Dendritic cell treated with granulocyte-macrophage colony-stimulating factor and Interleukin-4, amounts not matched to agents 40 ng/mL and 50 ng/mL, for 4 days (primary cell): ENCODE data around the gene GRB10.

Source experiments
- H3K27ac Mint-ChIP-seq: one replicate; pipeline ENCODE4 v1.8.0; 2022; ENCODE audit warnings: mild to moderate bottlenecking, mixed read lengths
- H3K27me3 Mint-ChIP-seq: one replicate; pipeline ENCODE4 v1.8.0; 2022; ENCODE audit warnings: mild to moderate bottlenecking, mixed read lengths
- H3K36me3 Mint-ChIP-seq: one replicate; pipeline ENCODE4 v1.8.0; 2022; ENCODE audit warnings: low read depth, mixed read lengths
- H3K4me1 Mint-ChIP-seq: one replicate; pipeline ENCODE4 v1.8.0; 2022; ENCODE audit warnings: low read depth, mixed read lengths
- H3K4me3 Mint-ChIP-seq: one replicate; pipeline ENCODE4 v1.8.0; 2022; ENCODE audit warnings: mild to moderate bottlenecking, moderate library complexity, mixed read lengths
- H3K9me3 Mint-ChIP-seq: one replicate; pipeline ENCODE4 v1.8.0; 2022; ENCODE audit warnings: mixed read lengths
- intact Hi-C: fragments of 100-400 bp; cut with micrococcal nuclease; formaldehyde crosslinking; loops from one replicate; pipeline ENCODE4 v1.15.0; 2022

GRB10 gene

DNA sequence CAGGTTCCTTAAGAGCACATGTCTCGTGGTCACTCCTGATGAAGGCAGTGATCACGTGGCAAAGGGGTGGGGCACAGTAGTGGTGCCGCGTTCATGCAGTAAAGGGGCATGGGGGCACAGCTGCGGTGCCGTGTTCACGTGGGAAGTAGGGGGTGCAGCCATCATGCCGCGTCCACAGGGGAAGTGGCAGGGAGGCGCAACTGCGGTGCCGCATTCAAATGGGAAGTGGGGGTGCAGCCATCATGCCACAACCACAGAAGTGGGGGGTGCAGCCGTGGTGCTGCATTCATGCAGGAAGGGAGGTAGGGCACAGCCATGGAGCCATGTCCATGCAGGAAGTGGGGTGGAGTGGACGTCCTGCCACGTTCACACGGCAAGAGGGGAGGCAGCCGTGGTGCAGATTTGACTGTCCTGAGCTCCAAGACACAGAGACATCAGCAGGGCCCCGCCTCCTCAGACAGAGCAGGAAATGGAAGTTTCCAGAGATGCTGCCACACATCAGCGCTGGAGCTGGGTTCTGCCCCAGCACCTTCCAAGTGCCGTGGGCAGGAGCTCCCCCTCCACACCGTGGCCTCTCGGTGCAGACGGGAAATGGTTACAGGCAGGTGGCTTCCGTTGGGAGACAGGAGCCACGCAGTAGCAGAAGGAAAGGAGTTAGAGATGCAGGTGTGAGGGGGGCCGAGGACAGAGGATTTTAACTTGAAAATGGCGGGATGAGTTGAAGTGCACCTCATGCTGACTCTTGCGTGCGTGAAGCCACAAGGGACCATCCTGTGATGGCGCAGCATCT is 122.5 kb downstream of the GRB10 start:
- H3K27me3 Mint-ChIP-seq = peaks cover 7% of the 10 kb centered on the region
- H3K4me3 Mint-ChIP-seq = peak overlapping the region; percentile 69
- H3K27ac Mint-ChIP-seq = peak overlapping the region; percentile 45
- H3K36me3 Mint-ChIP-seq = no peaks in the 10 kb centered on the region
- H3K4me1 Mint-ChIP-seq = peaks cover 52% of the 10 kb centered on the region
- intact Hi-C loops = no loop called here
- no peaks in the 10 kb centered on the region for H3K9me3 Mint-ChIP-seq

DNA sequence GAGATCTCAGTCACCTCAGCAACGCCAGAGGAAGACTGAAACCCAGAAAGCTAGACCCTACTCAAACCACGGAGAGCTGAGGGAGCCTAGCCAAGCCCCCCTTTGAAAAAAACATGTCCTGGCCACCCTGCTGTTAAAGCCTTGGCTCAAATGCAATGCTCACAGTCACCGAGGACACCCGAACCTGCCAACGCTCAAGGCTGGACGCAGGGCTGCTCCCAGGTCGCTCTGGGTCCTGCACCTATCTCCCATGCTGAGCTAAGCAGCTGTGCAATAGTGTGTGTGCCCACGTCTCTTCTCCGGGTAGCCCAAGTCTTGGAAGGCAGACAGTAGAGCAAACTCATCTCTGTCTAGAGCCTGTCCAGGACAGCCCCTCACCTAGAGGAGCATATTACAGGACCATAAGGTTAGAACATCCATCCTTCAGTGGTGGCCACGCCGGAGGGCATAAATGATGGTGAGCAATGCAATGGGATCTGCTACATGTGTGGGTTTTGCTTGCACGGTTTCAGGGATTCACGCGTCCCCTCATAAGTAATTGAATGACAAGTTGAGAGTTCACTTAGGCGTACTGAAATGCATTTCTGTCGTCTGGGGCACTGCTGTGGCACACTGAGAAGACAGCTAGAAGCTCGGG is 123.2 kb downstream of the GRB10 start:
- intact Hi-C loops = no loop called here
- peaks cover 52% of the 10 kb centered on the region for H3K4me1 Mint-ChIP-seq
- H3K27ac Mint-ChIP-seq = peak overlapping the region; percentile 45
- no peak overlapping the region for H3K4me3 Mint-ChIP-seq
- H3K36me3 Mint-ChIP-seq = no peaks in the 10 kb centered on the region
- peaks cover 7% of the 10 kb centered on the region for H3K27me3 Mint-ChIP-seq
- H3K9me3 Mint-ChIP-seq = no peaks in the 10 kb centered on the region

DNA sequence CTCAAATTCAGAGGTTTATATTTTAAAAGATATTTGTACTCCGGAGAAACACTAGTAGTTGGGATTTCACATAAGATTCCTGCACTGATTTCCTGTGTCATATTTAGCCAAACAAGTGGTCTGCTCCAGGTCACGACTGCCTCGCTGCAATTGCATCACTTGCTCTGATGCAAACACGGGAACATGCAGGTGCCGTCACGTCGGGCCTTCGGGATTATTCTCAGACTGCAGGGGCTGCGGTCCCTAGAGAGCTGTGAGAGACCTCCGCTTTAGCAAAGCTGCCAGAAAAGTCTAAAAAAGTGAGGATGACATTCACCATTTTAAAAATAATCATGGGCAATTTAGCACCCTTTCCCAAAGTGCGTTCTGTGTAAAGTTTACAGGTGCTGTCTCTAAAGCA is 124.0 kb downstream of the GRB10 start:
- Mint-ChIP-seq H3K4me1 (peaks cover 47% of the 10 kb centered on the region), H3K9me3 (no peaks in the 10 kb centered on the region), H3K27me3 (peaks cover 7% of the 10 kb centered on the region), H3K36me3 (no peaks in the 10 kb centered on the region), H3K27ac (no peak overlapping the region), H3K4me3 (no peak overlapping the region)
- intact Hi-C loops = no loop called here

DNA sequence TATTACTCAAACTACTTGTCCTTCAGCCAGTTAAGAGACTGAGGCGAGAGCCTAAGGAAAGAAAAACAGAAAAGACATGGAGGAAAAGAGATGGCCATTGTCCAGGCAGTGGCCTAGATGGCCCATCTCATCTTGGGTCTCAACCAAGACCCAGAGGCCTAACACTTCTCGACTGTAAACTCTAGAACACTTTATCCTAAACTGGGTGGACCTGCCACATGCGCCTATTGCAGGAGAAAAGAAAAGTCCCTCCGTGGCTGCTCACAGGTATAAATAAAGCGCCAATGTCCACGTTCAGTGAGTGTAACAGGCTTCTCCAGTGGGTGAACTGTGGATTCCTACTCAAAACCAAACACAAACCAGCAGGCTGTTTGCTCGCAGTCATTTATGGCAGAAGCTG is 124.8 kb downstream of the GRB10 start:
- intact Hi-C loops = no loop called here
- Mint-ChIP-seq H3K27me3 (peaks cover 5% of the 10 kb centered on the region), H3K27ac (no peak overlapping the region), H3K36me3 (no peaks in the 10 kb centered on the region), H3K4me3 (no peak overlapping the region), H3K4me1 (peaks cover 47% of the 10 kb centered on the region), H3K9me3 (no peaks in the 10 kb centered on the region)

DNA sequence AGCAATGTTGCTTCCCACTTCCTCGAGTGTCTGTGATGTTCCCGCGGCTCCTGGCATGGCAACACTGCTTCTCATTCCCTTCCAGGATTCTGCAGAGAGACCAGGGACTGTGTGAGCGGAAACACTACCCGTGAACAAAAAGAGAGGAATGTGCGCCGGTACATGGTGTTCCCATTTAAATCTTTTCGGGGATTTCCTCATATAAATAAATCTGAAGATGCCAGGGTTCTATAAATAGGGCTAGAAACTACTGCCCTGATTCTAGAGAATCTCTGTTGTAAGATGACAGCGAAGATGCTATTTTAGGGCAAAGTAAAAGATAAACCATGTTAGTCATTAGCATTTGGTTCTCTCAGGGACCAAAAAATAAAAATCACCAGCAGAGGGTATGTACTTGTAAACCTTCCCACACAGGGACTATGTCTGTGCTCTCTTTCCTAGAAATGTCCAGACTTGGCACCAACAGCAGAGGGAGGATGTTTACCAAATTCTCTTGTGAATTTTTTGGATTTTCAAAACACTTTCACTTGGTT is 125.3 kb downstream of the GRB10 start:
- Mint-ChIP-seq H3K36me3 (no peaks in the 10 kb centered on the region), H3K27me3 (peaks cover 5% of the 10 kb centered on the region), H3K4me1 (peaks cover 43% of the 10 kb centered on the region), H3K27ac (no peak overlapping the region), H3K4me3 (no peak overlapping the region), H3K9me3 (no peaks in the 10 kb centered on the region)
- intact Hi-C loops = no loop called here

- Mint-ChIP-seq H3K36me3 (no peaks in the 10 kb centered on the region), H3K4me3 (no peak overlapping the region), H3K27ac (no peak overlapping the region), H3K9me3 (no peaks in the 10 kb centered on the region), H3K27me3 (peaks cover 2% of the 10 kb centered on the region), H3K4me1 (peaks cover 33% of the 10 kb centered on the region)
- intact Hi-C loops = no loop called here
Measured at GRCh38 chr7:50656141-50656895, 126.4 kb downstream of the GRB10 start.

GRCh38 chr7:50655490-50655889 is 127.2 kb downstream of the GRB10 start:
- peaks cover 25% of the 10 kb centered on the region for H3K4me1 Mint-ChIP-seq
- H3K36me3 Mint-ChIP-seq = no peaks in the 10 kb centered on the region
- no peaks in the 10 kb centered on the region for H3K9me3 Mint-ChIP-seq
- intact Hi-C loops = no loop called here
- peaks cover 2% of the 10 kb centered on the region for H3K27me3 Mint-ChIP-seq
- no peak overlapping the region for H3K27ac Mint-ChIP-seq
- no peak overlapping the region for H3K4me3 Mint-ChIP-seq

GRCh38 chr7:50655020-50655419 is 127.7 kb downstream of the GRB10 start:
- no peak overlapping the region for H3K4me3 Mint-ChIP-seq
- intact Hi-C loops = no loop called here

GRCh38 chr7:50653981-50654425 is 128.7 kb downstream of the GRB10 start:
- Mint-ChIP-seq H3K27ac (no peak overlapping the region), H3K27me3 (no peaks in the 10 kb centered on the region), H3K4me1 (peaks cover 17% of the 10 kb centered on the region), H3K4me3 (no peak overlapping the region), H3K36me3 (no peaks in the 10 kb centered on the region), H3K9me3 (no peaks in the 10 kb centered on the region)
- intact Hi-C loops = no loop called here

More at GRCh38 chr7:50655020-50655419, 127.7 kb downstream of the GRB10 start:
- Mint-ChIP-seq H3K9me3 (no peaks in the 10 kb centered on the region), H3K27ac (no peak overlapping the region), H3K4me1 (peaks cover 21% of the 10 kb centered on the region), H3K27me3 (no peaks in the 10 kb centered on the region), H3K36me3 (no peaks in the 10 kb centered on the region)

GRCh38 chr7:50653126-50653864 is 129.4 kb downstream of the GRB10 start:
- intact Hi-C loops = no loop called here
- H3K9me3 Mint-ChIP-seq = no peaks in the 10 kb centered on the region
- H3K27me3 Mint-ChIP-seq = no peaks in the 10 kb centered on the region
- H3K4me1 Mint-ChIP-seq = peaks cover 17% of the 10 kb centered on the region
- no peaks in the 10 kb centered on the region for H3K36me3 Mint-ChIP-seq
- no peak overlapping the region for H3K27ac Mint-ChIP-seq
- no peak overlapping the region for H3K4me3 Mint-ChIP-seq

- Mint-ChIP-seq H3K4me1 (peaks cover 17% of the 10 kb centered on the region), H3K36me3 (no peaks in the 10 kb centered on the region), H3K27ac (no peak overlapping the region), H3K9me3 (no peaks in the 10 kb centered on the region), H3K27me3 (no peaks in the 10 kb centered on the region), H3K4me3 (no peak overlapping the region)
- intact Hi-C loops = no loop called here
Measured at GRCh38 chr7:50652400-50653125, 130.1 kb downstream of the GRB10 start.

GRCh38 chr7:50651271-50651989 is 131.3 kb downstream of the GRB10 start:
- Mint-ChIP-seq H3K27ac (no peak overlapping the region), H3K9me3 (no peaks in the 10 kb centered on the region), H3K4me1 (peaks cover 17% of the 10 kb centered on the region), H3K27me3 (no peaks in the 10 kb centered on the region), H3K36me3 (no peaks in the 10 kb centered on the region), H3K4me3 (no peak overlapping the region)
- intact Hi-C loops = no loop called here
